OCI-LY7 (cell line): Measurements from ENCODE around the gene NCOA3.

ENCODE experiments used
- EZH2phosphoT487 ChIP-seq: fragments of 200-600 bp; sonication (generic); IDR thresholded peaks from 2 replicates; pipeline ENCODE4 v1.6.1; 2018; ENCODE audit warnings: low read depth, borderline replicate concordance, mild to moderate bottlenecking, mixed run types, antibody characterized with exemption, low read length, moderate library complexity, mixed read lengths
- TF ChIP-seq, protein P1 (sequence below): fragments of 200-600 bp; sonication (generic); conservative IDR thresholded peaks from 2 replicates; pipeline ENCODE4 v1.5.1; 2014; ENCODE audit warnings: mild to moderate bottlenecking, antibody characterized with exemption, low read length, moderate library complexity, mixed read lengths

GRCh38 chr20:47524015-47524784 lies 22.5 kb downstream of the NCOA3 start:
- TF ChIP-seq, protein P1, sequence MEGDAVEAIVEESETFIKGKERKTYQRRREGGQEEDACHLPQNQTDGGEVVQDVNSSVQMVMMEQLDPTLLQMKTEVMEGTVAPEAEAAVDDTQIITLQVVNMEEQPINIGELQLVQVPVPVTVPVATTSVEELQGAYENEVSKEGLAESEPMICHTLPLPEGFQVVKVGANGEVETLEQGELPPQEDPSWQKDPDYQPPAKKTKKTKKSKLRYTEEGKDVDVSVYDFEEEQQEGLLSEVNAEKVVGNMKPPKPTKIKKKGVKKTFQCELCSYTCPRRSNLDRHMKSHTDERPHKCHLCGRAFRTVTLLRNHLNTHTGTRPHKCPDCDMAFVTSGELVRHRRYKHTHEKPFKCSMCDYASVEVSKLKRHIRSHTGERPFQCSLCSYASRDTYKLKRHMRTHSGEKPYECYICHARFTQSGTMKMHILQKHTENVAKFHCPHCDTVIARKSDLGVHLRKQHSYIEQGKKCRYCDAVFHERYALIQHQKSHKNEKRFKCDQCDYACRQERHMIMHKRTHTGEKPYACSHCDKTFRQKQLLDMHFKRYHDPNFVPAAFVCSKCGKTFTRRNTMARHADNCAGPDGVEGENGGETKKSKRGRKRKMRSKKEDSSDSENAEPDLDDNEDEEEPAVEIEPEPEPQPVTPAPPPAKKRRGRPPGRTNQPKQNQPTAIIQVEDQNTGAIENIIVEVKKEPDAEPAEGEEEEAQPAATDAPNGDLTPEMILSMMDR = no peak
- TF ChIP-seq EZH2phosphoT487 = no peak
